Duodenal mucosa (tissue), 2 donors: ENCODE measurements around the gene CIDEB.
"Not testable (repeated sequence)": the region's sequence is repeated elsewhere in the genome, so short reads cannot be mapped to it uniquely, and the experiment has no call there.

Source experiments
- H3K27ac ChIP-seq: one replicate; pipeline ENCODE4 v1.7.0; 2013; ENCODE audit warnings: low read depth, low read length
- H3K27me3 ChIP-seq, 2 donors: one replicate each; pipeline ENCODE4 v1.7.0; 2013; ENCODE audit warnings: low read length in 2 of 2, control low read depth in 1 of 2; ENCODE audit not compliant: insufficient read depth in 2 of 2, control insufficient read depth in 1 of 2
- H3K36me3 ChIP-seq, 2 donors: one replicate each; pipeline ENCODE4 v1.7.0; 2013; ENCODE audit warnings: low read length in 2 of 2, control low read depth in 1 of 2; ENCODE audit not compliant: insufficient read depth in 2 of 2, control insufficient read depth in 1 of 2
- H3K4me1 ChIP-seq, 2 donors: one replicate each; pipeline ENCODE4 v1.7.0; 2013; ENCODE audit warnings: low read length in 2 of 2, control low read depth in 1 of 2; ENCODE audit not compliant: insufficient read depth in 2 of 2, control insufficient read depth in 1 of 2
- H3K4me3 ChIP-seq, 2 donors: one replicate each; pipeline ENCODE4 v1.7.0; 2013; ENCODE audit warnings: low read length in 2 of 2, low read depth in 1 of 2
- H3K9ac ChIP-seq, 2 donors: one replicate each; pipeline ENCODE4 v1.7.0; 2013; ENCODE audit warnings: low read length in 2 of 2, low read depth in 1 of 2
- H3K9me3 ChIP-seq, 2 donors: one replicate each; pipeline ENCODE4 v1.7.0; 2013; ENCODE audit warnings: low read length in 2 of 2, control low read depth in 1 of 2; ENCODE audit not compliant: control insufficient read depth in 1 of 2

The CIDEB gene, protein sequence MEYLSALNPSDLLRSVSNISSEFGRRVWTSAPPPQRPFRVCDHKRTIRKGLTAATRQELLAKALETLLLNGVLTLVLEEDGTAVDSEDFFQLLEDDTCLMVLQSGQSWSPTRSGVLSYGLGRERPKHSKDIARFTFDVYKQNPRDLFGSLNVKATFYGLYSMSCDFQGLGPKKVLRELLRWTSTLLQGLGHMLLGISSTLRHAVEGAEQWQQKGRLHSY

GRCh38 chr14:24307575-24308341 is at the start of gene CIDEB:
CIDEB (minus strand) TSS chr14:24307977; CDS start chr14:24307858, 119 bp downstream.
- peak within 1 kb of the TSS; percentile 74 for H3K27ac ChIP-seq
- H3K36me3 ChIP-seq = peaks cover 32 to 37% of the 10 kb centered on the region in 2 donors
- no peaks in the 10 kb centered on the region for H3K9me3 ChIP-seq
- peak within 1 kb of the TSS; percentile 65 to 70 for H3K4me3 ChIP-seq
- H3K9ac ChIP-seq = peak within 1 kb of the TSS; percentile 55 to 71
- H3K4me1 ChIP-seq = peaks cover 50 to 76% of the 10 kb centered on the region in 2 donors
- no peaks in the 10 kb centered on the region for H3K27me3 ChIP-seq

DNA sequence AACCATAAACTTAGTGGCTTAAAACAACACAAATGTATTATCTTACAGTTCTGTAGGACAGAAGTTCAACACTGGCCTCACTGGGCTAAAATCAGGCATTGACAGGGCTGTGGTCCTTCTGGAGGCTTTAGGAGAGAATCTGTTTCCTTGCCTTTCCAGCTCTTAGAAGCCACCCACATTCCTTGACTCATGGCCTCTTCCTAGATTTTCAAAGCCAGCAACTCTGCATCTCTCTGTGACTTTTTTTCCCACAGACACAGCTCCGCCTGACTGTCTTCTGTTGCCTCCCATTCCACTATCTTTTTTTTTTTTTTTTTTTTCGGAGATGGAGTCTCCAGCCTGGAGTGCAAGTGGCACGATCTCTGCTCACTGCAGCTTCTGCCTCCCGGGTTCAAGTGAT is 48.4 kb upstream of the CIDEB start:
- Histone ChIP-seq H3K36me3 (no peaks in the 10 kb centered on the region), H3K27me3 (peaks cover 0 to 4% of the 10 kb centered on the region in 2 donors), H3K4me1 (peaks cover 6 to 9% of the 10 kb centered on the region in 2 donors), H3K9me3 (no peaks in the 10 kb centered on the region), H3K4me3 (no peak overlapping the region), H3K9ac (no peak overlapping the region), H3K27ac (no peak overlapping the region)

DNA sequence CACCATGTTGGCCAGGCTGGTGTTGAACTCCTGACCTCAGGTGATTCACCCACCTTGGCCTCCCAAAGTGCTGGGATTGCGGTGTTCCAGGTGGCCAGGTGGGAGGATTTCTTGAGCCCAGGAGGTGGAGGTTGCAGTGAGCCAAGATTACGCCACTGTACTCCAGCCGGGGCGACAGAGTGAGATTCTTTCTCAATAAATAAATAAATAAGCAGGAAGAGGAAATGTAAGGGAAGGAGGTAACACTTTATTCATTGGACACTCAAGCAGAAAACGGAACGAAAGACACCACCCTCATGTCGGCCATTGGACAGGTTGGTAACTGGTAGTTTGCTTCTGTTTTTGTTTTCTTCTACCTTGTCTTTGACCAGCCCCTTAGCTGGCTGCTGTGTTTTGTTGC is 47.2 kb upstream of the CIDEB start:
- Histone ChIP-seq H3K36me3 (no peaks in the 10 kb centered on the region), H3K9ac (no peak overlapping the region), H3K27me3 (peaks cover 0 to 4% of the 10 kb centered on the region in 2 donors), H3K27ac (no peak overlapping the region), H3K4me3 (no peak overlapping the region), H3K9me3 (no peaks in the 10 kb centered on the region), H3K4me1 (peaks cover 6 to 9% of the 10 kb centered on the region in 2 donors)

GRCh38 chr14:24354482-24354825 is 46.7 kb upstream of the CIDEB start:
- H3K27ac ChIP-seq, H3K9me3 ChIP-seq, H3K36me3 ChIP-seq, H3K4me1 ChIP-seq, H3K4me3 ChIP-seq, H3K9ac ChIP-seq, H3K27me3 ChIP-seq: not testable (repeated sequence)

- Histone ChIP-seq H3K9ac (no peak overlapping the region), H3K4me3 (no peak overlapping the region), H3K9me3 (no peaks in the 10 kb centered on the region), H3K4me1 (peaks cover 6 to 9% of the 10 kb centered on the region in 2 donors), H3K27ac (no peak overlapping the region), H3K27me3 (peaks cover 0 to 4% of the 10 kb centered on the region in 2 donors), H3K36me3 (no peaks in the 10 kb centered on the region)
Measured at GRCh38 chr14:24353559-24354481, 46.0 kb upstream of the CIDEB start.

DNA sequence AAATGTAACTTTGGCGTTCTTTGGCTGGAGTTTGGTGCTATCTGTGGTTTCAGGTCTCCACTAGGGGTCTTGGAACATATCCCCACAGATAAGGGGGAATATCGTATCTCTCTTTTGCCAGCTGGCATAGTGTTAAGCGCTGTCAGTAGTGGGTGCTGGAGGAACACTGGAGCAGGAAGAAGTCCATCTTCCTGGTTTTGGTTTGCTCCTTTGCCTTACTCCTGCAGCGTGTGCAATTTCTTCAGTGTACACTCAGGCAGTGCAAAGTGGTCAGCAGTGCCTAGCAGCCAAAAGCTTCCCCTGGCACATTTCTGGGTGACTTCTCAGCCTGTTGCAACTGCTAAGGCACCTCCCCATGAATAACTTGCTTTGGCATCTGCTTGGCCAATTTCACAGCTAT is 43.7 kb upstream of the CIDEB start:
- no peak overlapping the region for H3K4me3 ChIP-seq
- H3K27me3 ChIP-seq = peaks cover 0 to 4% of the 10 kb centered on the region in 2 donors
- peaks cover 15 to 18% of the 10 kb centered on the region in 2 donors for H3K4me1 ChIP-seq
- no peaks in the 10 kb centered on the region for H3K9me3 ChIP-seq
- H3K9ac ChIP-seq = no peak overlapping the region
- no peaks in the 10 kb centered on the region for H3K36me3 ChIP-seq
- H3K27ac ChIP-seq = no peak overlapping the region

DNA sequence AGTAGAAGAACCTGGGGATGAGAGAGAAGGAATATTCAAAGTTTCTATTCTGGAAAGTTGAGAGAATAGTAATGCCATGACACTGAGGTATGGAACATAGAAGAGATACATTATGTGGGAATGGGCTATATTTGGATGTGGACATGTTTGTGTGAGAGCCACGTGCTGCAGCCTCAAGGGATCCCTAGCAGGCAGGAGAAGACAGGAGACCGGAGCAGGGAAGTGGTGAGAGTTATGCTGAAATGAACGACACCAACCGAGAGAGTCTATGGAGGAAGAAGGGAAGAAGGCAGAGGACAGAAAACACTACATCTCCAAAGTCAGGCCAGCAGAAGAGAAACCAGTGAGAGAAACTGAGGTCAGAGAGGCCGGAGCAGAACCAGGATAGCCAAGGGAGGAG is 42.0 kb upstream of the CIDEB start:
- Histone ChIP-seq H3K9me3 (no peaks in the 10 kb centered on the region), H3K27me3 (peaks cover 0 to 4% of the 10 kb centered on the region in 2 donors), H3K4me3 (no peak overlapping the region), H3K36me3 (no peaks in the 10 kb centered on the region), H3K27ac (no peak overlapping the region), H3K9ac (no peak overlapping the region), H3K4me1 (peaks cover 15 to 18% of the 10 kb centered on the region in 2 donors)

GRCh38 chr14:24348186-24348585 is 40.4 kb upstream of the CIDEB start:
- H3K9ac ChIP-seq = no peak overlapping the region
- no peak overlapping the region for H3K27ac ChIP-seq
- no peak overlapping the region for H3K4me3 ChIP-seq
- H3K36me3 ChIP-seq = no peaks in the 10 kb centered on the region
- no peaks in the 10 kb centered on the region for H3K9me3 ChIP-seq
- peaks cover 0 to 4% of the 10 kb centered on the region in 2 donors for H3K27me3 ChIP-seq
- H3K4me1 ChIP-seq = peaks cover 12 to 17% of the 10 kb centered on the region in 2 donors

- Histone ChIP-seq H3K4me3 (no peak overlapping the region), H3K9me3 (no peaks in the 10 kb centered on the region), H3K27ac (no peak overlapping the region), H3K27me3 (peaks cover 0 to 4% of the 10 kb centered on the region in 2 donors), H3K9ac (no peak overlapping the region), H3K4me1 (peaks cover 12 to 17% of the 10 kb centered on the region in 2 donors), H3K36me3 (no peaks in the 10 kb centered on the region)
Measured at GRCh38 chr14:24347134-24347533, 39.4 kb upstream of the CIDEB start.
